HPDE6-E6E7 (cell line): ENCODE measurements around the gene ATP13A3.
"Not testable (repeated sequence)": the region's sequence is repeated elsewhere in the genome, so short reads cannot be mapped to it uniquely, and the experiment has no call there.

Experiments used
- DNase-seq: peaks from one replicate; pipeline ENCODE4 v3.0.0; 2011; ENCODE audit warnings: missing footprints; ENCODE audit errors: extremely low spot score

ATP13A3 gene

GRCh38 chr3:194499516-194499915 is 12.7 kb upstream of the ATP13A3 start:
- DNase-seq, result not testable (repeated sequence)

DNA sequence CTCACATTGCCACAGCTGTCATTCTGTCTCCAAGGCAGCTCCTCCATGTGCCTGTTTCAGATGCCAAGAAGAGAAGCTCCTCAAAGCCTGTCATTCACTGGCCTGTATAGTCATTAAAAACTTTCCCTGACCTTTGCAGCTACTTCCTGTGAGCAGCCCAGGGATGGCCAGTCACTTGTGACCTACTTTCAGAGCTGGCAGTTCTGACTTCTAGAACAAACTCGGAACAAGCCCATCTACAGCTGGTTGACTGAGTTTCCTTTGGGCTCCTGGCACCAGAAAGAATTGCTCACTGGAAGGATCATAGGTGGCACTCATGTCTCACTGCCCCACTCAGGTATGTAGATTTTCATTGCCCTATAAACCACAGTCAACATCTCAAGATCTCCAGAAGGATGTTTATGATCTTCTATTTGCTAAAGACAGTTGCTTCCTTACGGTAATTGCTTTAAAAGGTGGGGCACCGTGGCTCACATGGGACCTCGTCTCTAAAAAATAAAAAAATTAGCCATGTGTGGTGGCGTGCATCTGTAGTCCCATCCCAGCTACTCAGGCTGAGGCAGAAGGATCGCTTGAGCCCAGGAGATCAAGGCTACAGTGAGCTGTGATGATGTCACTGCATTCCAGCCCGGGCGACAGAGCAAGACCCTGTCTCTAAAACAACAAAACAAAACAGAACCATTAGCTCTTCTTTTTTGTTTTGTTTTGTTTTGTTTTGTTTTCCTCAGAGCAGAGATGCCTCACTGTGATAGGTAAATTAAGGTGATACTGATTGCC is 11.2 kb upstream of the ATP13A3 start:
- DNase-seq, result no peak

- DNase-seq, result no peak
Measured at GRCh38 chr3:194496217-194496919, 9.6 kb upstream of the ATP13A3 start.

- no peak for DNase-seq
Measured at GRCh38 chr3:194494951-194495374, 8.2 kb upstream of the ATP13A3 start.

DNA sequence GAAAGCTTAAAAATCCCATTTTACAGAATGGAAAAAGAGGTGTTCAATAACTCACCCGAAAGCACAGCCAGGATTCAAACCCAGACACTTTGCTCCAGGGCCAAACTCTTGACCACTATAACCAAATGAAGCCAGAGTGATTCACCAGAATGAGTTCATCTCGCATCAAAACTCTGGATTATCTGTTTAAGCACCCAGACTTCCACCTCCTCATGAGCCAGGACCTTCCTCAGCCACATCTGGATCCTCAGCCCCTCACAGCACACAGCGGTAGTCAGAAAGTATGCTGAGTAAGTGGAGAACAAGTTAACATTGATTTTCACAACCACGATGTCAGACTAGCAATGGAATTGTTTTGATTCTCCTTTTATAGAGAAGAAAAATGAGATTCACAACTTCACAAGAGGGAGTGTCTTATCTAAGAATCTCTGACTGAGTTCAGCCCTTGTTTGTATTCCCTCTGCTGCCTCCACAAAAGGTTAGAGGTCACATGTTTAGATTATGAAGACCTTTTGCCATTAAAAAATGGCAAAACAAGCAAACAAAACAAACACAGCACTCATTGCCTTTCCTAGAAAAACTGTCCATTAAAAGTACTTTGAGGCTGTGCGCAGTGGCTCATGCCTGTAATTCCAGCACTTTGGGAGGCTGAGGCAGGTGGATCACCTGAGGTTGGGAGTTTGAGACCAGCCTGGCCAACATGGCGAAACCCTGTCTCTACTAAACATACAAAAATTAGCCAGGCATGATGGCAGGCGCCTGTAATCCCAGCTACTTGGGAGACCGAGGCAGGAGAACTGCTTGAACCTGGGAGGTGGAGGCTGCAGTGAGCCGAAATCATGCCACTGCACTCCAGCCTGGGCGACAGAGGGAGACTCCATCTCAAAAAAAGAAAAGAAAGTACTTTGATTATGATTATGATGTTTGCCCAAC is 7.5 kb upstream of the ATP13A3 start:
- DNase-seq, result not testable (repeated sequence)

DNA sequence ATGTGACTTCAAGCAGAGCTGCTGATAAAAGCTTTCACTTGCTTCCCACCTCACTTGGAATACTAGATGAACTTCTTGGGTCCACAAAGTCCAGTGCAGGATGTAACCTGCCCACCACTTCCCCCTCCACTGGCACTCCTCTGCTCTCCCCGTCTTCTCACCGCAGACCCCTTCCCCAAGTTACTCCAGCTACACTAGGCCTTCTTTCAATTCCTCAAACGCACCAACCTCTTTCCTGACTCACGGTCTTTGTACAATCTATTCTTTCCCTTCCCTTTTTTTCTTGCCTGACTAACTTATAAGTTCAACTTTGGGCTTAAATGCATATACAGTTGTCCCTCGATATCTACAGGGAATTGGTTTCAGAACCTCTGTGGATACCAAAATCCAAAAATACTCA is 5.2 kb upstream of the ATP13A3 start:
- DNase-seq, result no peak

DNA sequence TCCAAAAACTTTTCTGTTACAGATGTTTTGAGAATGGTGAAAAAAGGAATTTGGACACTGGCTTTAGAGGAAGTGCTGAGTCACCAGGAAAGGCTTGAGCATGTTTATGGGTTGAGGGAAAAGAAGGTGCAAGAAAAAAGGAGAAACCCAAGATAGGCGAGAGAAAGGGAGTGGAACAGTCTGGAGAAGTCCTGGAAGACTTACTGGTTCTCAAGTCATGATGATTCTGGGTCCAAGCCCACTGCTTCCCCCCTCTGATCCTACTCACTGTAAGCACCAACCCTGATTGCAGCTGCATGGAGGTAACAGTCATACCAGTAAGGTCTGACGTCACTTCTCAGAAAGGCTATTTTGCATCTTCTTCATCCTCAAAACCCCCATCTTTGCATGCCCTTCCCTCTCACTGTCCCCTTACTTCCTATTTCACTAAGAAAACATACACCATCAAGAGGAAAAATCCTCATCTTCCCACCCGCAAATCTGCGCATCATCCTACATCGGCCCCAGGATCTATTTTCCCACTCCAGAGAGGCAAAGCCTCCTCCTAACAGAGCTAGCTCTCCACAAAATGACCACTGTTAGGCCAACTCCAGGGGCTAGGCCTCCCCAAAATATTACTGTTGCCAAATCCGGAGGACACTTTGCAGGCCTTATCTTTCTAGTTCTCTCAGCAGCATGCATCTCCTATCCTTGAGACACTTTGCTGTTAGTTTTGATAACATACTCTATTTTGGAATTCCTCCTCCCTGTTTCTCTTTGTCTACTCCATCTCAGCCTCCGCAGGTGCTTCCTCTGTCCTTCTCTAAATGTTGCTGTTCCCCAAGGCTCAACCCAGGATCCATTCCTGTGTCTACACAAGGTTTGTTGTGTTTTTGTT is 3.2 kb upstream of the ATP13A3 start:
- no peak for DNase-seq

- DNase-seq, result peak; percentile 49
Measured at GRCh38 chr3:194488055-194488742, 1.4 kb upstream of the ATP13A3 start.

DNA sequence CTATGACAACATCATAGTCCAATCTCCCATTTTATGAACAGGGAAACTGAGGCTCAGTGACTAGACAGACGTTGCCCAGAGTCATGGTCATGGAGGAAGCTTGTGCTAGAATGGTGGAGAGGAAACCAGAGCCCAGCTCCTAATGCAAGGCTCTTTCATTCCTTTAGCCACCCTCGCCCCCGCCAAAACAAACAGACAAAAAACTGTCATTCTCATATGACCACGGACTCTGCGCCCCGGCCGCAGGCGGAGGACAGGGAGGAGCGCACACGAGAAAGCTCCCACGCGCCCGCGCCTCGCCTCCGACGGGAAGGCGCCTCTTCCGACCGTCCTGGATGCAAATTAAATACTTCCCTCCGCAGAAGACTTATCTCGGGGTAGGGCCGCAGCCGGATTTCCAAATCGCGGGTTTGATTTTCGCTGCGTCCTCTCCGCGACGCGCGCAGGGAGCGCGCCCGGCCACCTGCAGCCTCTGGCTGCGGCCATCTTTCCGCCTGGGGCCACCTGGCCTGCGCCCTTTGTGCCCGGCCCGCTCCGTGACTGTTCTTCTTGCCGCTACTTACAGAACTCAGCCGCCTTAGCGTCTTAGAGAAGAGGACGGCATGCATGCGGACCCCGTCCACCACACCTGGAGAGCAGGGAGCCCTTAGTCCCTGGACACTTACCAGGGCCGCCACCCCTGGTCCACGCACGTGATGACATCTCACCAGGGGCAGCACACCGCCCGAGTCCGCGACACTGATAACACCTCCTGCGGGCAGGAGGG is 670 bp upstream of the ATP13A3 start:
- no peak for DNase-seq

DNA sequence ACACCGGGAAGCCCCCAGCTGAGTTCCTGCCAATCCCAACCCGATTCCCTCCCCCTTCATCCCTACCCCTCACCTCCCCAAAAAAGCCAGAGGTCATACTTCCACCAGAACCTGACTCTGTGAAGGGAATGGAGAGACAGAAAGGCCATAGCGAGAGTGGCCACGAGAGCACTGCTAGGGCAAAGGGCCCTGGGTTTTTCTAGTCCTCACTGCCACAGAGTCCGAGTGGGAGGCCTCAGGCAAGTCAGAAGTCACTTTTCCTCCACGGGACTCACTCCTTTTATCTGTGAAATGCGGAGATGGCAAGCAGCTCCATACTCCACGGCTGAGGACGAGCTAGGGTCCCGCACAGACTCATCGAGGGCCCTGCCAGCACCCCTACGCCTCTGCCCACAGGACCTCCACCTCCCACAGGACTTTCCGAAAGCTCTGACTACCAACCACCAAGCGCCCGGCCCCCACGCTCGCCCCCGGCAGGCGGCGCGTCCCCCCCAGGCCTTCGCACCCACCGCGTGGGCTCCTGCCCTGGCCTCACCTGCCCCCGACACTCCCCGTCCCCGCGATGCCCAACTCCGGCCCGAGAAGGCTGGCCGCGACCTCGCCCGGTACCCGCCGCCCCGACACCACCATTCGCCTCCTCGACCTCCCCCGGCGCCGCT is 792 bp downstream of the ATP13A3 start:
- no peak for DNase-seq

DNA sequence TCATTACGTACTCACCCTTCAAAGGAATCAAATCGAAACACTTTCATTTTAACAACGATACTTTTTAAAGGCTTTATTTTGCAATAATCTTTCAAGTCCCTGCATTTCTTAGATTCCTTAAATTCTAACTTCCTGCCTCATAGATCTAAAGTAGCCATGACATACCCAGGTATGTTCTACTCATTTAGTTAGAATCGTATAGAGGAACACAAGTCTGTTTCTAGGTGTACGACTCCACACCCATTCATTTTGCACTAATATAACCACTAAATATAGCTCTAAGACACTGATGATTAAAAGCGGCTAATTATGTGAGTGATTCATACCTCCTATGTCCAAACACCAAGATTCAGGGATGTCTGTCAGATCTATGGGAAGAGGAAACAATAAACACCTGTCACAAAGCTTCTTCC is 1.3 kb downstream of the ATP13A3 start:
- DNase-seq, result no peak

- DNase-seq, result no peak
Measured at GRCh38 chr3:194484614-194485013, 2.2 kb downstream of the ATP13A3 start.

DNA sequence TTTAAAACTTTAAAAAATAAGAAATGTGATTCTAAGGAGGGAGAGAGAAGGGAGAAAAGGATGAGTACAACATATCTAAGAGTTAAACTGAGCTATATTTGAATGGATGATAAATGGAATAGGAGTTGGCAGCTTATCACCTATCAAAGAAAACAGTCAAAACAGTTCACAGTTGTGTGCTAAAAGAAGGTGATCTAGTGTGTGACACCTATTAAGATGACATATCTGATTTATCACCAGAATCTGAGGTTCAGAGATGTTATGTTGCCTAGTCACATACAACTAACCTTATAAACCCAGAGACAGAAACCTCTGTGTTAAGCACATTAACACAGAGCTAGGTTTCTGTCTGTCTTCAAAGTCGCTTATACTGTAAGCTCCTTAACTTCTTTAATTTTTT is 3.0 kb downstream of the ATP13A3 start:
- DNase-seq, result no peak

GRCh38 chr3:194482830-194483229 is 4.0 kb downstream of the ATP13A3 start:
- not testable (repeated sequence) for DNase-seq

DNA sequence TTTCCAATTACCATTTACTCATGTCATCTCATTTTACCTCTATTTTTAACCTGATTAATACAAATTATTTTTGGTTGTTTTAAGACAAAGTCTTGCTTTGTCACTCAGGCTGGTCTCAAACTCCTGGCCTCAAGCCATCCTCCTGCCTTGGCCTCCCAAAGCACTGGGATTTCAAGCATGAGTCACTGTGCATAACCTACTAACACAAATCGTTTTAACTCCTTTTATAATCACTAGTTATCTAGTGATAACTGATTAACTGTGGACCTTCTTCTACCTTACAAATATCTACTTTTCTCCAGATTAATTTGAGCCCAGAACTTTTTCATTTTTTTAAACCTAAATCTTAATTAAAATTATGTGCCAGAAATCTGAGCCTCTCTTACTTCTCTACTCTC is 4.6 kb downstream of the ATP13A3 start:
- no peak for DNase-seq

DNA sequence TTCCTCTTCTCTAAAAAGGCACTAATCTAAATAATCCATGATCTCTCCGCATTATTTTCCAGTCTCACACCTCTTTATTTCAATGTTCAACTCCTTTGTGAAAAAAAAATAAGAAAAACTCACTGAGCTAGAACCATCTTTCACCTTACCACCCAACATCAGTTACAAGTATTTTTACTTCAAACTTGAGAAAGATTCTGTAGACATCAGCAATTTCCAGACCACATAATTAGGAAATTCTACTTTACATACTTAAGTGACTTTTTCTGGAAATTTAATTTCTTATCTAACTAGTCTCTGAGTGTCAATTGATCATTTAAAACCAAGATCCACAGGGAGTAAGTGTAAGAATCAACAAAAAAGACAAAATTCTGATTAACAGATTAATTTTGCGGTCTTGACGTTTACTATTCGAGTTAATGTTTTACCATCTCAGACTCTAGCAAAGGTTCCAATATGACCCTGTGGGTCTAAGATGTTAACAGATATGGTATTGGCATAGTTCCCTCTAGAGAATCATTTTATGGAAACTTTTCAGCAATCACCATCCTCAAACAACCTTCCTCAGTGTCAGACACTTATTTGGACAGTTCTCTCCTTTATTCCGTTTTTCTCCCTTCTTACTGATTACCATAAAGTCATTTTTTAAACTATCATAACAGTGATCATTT is 5.1 kb downstream of the ATP13A3 start:
- no peak for DNase-seq

DNA sequence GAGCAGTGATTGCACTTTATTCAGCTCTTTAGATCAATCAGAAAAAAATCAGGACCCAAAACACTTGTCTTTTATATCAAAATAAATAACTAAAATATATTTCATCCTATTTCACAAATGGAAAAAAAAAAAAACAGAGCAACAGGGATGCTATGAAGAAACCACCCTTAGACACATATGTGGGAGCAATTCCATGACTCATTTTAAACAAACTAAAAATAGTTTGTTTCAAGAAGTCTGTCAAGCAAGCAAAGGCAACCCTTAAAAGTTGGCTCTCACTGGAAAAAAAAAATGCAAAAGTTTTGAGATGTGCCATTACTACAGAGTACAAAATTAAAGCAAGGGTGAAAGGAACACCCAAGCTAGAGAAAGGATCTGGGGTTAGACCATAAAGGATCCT is 5.7 kb downstream of the ATP13A3 start:
- no peak for DNase-seq

DNA sequence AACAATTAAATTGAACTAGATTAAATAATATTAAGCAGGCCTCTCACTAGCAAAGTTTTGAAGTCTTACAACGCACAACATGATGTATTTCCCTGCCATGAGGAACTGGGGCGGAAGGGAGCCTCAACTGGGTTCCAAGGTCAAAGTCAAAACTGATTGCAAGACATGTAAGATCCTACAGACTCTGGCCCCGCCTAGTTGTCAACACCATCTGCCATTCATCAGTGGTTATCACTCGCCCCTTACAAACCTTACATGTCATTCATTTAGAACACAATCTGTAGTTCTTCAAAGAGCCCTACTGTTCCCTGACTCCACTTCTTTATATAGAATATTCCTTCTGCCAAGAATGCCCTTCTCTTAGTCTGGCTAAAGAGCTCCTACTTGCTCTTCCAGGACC is 10.0 kb downstream of the ATP13A3 start:
- DNase-seq, result no peak

DNA sequence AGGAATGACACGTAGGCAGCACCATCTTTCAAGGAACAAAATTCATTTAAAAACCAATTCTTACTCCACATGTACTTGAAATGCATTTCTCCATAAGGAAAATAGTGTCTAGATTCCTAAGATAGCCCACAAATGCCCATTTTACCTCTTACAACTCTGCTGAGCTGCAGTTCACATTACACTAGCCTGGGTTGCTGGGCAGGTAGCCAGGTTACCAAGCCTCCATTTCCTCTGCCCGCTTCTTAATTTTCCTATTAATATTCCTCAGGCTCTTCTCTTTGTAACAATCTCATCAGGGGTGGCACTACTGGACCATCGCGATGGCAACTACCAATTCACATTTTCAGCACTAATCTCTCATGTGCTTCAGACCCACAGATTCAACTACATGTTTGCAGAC is 10.8 kb downstream of the ATP13A3 start:
- no peak for DNase-seq
